ENCODE results near the gene XPO4.

DNA sequence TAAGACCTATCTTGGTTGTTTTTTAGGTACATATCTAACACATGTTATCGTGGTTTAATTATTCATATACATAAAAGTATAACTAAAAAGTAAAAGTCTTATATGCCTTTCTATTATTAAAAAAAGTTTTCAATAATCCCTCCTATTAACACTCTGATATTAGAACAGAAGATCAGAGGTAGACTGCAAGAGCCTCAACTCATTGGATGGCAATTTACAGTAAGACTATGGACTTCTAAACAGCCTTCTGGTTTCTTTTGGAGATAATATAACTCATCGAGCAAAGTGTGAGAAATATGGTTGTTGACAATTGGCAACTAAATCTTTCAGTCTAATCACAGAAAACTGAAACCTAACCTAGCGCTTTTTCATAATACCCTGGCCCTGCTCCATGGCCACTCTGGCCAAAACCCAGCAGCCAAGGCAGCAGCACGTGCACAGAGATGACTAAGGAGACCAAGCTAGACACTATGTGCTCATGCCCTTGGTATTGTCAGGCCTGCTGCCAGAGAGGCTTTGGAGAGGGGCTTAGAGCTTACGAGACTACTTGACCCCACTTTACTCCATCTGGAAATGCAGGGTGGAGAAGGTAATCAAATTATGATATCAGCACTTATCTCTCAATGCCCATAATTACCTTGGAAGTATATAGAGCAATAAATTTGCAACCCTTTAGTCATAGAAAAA lies 88.2 kb downstream of the XPO4 start:
- TF ChIP-seq, protein P1, sequence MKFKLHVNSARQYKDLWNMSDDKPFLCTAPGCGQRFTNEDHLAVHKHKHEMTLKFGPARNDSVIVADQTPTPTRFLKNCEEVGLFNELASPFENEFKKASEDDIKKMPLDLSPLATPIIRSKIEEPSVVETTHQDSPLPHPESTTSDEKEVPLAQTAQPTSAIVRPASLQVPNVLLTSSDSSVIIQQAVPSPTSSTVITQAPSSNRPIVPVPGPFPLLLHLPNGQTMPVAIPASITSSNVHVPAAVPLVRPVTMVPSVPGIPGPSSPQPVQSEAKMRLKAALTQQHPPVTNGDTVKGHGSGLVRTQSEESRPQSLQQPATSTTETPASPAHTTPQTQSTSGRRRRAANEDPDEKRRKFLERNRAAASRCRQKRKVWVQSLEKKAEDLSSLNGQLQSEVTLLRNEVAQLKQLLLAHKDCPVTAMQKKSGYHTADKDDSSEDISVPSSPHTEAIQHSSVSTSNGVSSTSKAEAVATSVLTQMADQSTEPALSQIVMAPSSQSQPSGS (CRISPR knock-in tag; IDR thresholded peaks at IDR 0.05; ENCODE audit: borderline replicate concordance, low read depth): no peak
- TF ChIP-seq, protein P2, sequence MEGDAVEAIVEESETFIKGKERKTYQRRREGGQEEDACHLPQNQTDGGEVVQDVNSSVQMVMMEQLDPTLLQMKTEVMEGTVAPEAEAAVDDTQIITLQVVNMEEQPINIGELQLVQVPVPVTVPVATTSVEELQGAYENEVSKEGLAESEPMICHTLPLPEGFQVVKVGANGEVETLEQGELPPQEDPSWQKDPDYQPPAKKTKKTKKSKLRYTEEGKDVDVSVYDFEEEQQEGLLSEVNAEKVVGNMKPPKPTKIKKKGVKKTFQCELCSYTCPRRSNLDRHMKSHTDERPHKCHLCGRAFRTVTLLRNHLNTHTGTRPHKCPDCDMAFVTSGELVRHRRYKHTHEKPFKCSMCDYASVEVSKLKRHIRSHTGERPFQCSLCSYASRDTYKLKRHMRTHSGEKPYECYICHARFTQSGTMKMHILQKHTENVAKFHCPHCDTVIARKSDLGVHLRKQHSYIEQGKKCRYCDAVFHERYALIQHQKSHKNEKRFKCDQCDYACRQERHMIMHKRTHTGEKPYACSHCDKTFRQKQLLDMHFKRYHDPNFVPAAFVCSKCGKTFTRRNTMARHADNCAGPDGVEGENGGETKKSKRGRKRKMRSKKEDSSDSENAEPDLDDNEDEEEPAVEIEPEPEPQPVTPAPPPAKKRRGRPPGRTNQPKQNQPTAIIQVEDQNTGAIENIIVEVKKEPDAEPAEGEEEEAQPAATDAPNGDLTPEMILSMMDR (IDR thresholded peaks at IDR 0.05): no peak
- no peak for TF ChIP-seq MYBL2 (CRISPR knock-in tag; IDR thresholded peaks at IDR 0.05)
- TF ChIP-seq, protein P3, sequence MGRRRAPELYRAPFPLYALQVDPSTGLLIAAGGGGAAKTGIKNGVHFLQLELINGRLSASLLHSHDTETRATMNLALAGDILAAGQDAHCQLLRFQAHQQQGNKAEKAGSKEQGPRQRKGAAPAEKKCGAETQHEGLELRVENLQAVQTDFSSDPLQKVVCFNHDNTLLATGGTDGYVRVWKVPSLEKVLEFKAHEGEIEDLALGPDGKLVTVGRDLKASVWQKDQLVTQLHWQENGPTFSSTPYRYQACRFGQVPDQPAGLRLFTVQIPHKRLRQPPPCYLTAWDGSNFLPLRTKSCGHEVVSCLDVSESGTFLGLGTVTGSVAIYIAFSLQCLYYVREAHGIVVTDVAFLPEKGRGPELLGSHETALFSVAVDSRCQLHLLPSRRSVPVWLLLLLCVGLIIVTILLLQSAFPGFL (CRISPR knock-in tag; IDR thresholded peaks at IDR 0.05; ENCODE audit: borderline replicate concordance): no peak
- TF ChIP-seq ESRRA (CRISPR knock-in tag; IDR thresholded peaks at IDR 0.05; ENCODE audit: borderline replicate concordance): no peak
- TF ChIP-seq FOXJ3 (CRISPR knock-in tag; IDR thresholded peaks at IDR 0.05; ENCODE audit: borderline replicate concordance): no peak
- TF ChIP-seq, protein P4, sequence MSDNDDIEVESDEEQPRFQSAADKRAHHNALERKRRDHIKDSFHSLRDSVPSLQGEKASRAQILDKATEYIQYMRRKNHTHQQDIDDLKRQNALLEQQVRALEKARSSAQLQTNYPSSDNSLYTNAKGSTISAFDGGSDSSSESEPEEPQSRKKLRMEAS (CRISPR knock-in tag; IDR thresholded peaks at IDR 0.05): no peak

All from WTC11 (cell line).